ENCODE results near the gene NPAS3. TPM values are rescaled to one million over a fixed set of nuclear protein-coding genes. Genes with fewer than 3 reads are reported as not detected.

Gene NPAS3
- total and polyA plus RNA-seq, 4 donors: 0.07 to 0.09 (median 0.08) TPM; not detected in 1

DNA sequence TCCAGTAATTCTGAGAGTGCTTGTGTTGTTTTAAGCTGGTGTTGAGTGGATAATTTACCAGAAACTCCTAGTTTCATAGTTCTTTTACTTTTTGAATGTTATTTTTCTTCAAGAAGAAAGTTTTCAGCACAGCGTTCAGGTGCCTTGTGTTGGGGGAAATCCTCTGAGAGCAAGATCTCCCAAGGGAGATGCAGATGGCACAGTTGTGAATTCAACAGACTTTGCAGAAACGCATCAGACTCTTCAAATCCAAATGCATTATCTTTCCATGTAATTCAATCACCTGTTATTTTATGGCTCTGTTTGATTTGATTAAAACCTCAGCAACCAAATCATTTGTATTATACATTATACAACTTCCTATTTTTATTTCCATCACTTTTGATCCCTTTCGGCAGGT is 572.3 kb downstream of the NPAS3 start:
- TF ChIP-seq HNF4A (conservative IDR thresholded peaks at IDR 0.05) (no peak), RAD21 (IDR thresholded peaks at IDR 0.05) (no peak), RXRA (IDR thresholded peaks at IDR 0.05) (no peak), NR2F2 (IDR thresholded peaks at IDR 0.05) (no peak), EGR1 (IDR thresholded peaks at IDR 0.05; ENCODE audit: low read depth in 2 of 2) (no peak), SP1 (IDR thresholded peaks at IDR 0.05) (no peak), YY1 (IDR thresholded peaks at IDR 0.05) (no peak), HNF4G (IDR thresholded peaks at IDR 0.05) (no peak), ATF3 (IDR thresholded peaks at IDR 0.05) (no peak), TAF1 (conservative IDR thresholded peaks at IDR 0.05) (no peak), FOXA2 (IDR thresholded peaks at IDR 0.05) (no peak), GABPA (IDR thresholded peaks at IDR 0.05 in 1 of 2, conservative IDR thresholded peaks at IDR 0.05 in 1 of 2) (no peak), JUND (IDR thresholded peaks at IDR 0.05) (no peak), FOXA1 (IDR thresholded peaks at IDR 0.05) (no peak)
- TF ChIP-seq, protein P1, sequence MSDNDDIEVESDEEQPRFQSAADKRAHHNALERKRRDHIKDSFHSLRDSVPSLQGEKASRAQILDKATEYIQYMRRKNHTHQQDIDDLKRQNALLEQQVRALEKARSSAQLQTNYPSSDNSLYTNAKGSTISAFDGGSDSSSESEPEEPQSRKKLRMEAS (IDR thresholded peaks at IDR 0.05): no peak
- TF ChIP-seq, protein P2, sequence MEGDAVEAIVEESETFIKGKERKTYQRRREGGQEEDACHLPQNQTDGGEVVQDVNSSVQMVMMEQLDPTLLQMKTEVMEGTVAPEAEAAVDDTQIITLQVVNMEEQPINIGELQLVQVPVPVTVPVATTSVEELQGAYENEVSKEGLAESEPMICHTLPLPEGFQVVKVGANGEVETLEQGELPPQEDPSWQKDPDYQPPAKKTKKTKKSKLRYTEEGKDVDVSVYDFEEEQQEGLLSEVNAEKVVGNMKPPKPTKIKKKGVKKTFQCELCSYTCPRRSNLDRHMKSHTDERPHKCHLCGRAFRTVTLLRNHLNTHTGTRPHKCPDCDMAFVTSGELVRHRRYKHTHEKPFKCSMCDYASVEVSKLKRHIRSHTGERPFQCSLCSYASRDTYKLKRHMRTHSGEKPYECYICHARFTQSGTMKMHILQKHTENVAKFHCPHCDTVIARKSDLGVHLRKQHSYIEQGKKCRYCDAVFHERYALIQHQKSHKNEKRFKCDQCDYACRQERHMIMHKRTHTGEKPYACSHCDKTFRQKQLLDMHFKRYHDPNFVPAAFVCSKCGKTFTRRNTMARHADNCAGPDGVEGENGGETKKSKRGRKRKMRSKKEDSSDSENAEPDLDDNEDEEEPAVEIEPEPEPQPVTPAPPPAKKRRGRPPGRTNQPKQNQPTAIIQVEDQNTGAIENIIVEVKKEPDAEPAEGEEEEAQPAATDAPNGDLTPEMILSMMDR (IDR thresholded peaks at IDR 0.05; ENCODE audit: low read depth, low read length, missing input control): no peak
- TF ChIP-seq, protein P3, sequence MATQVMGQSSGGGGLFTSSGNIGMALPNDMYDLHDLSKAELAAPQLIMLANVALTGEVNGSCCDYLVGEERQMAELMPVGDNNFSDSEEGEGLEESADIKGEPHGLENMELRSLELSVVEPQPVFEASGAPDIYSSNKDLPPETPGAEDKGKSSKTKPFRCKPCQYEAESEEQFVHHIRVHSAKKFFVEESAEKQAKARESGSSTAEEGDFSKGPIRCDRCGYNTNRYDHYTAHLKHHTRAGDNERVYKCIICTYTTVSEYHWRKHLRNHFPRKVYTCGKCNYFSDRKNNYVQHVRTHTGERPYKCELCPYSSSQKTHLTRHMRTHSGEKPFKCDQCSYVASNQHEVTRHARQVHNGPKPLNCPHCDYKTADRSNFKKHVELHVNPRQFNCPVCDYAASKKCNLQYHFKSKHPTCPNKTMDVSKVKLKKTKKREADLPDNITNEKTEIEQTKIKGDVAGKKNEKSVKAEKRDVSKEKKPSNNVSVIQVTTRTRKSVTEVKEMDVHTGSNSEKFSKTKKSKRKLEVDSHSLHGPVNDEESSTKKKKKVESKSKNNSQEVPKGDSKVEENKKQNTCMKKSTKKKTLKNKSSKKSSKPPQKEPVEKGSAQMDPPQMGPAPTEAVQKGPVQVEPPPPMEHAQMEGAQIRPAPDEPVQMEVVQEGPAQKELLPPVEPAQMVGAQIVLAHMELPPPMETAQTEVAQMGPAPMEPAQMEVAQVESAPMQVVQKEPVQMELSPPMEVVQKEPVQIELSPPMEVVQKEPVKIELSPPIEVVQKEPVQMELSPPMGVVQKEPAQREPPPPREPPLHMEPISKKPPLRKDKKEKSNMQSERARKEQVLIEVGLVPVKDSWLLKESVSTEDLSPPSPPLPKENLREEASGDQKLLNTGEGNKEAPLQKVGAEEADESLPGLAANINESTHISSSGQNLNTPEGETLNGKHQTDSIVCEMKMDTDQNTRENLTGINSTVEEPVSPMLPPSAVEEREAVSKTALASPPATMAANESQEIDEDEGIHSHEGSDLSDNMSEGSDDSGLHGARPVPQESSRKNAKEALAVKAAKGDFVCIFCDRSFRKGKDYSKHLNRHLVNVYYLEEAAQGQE (IDR thresholded peaks at IDR 0.05): no peak
- TF ChIP-seq, protein P4, sequence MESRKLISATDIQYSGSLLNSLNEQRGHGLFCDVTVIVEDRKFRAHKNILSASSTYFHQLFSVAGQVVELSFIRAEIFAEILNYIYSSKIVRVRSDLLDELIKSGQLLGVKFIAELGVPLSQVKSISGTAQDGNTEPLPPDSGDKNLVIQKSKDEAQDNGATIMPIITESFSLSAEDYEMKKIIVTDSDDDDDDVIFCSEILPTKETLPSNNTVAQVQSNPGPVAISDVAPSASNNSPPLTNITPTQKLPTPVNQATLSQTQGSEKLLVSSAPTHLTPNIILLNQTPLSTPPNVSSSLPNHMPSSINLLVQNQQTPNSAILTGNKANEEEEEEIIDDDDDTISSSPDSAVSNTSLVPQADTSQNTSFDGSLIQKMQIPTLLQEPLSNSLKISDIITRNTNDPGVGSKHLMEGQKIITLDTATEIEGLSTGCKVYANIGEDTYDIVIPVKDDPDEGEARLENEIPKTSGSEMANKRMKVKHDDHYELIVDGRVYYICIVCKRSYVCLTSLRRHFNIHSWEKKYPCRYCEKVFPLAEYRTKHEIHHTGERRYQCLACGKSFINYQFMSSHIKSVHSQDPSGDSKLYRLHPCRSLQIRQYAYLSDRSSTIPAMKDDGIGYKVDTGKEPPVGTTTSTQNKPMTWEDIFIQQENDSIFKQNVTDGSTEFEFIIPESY (IDR thresholded peaks at IDR 0.05): no peak
- no peak for DNase-seq (ENCODE audit: low spot score)

More for the DNA sequence above, 572.3 kb downstream of the NPAS3 start:
- no peaks in the 10 kb centered on the region for H3K4me1 ChIP-seq (ENCODE audit: control insufficient read depth in 4 of 4, insufficient read depth in 4 of 4, low read length in 3 of 4)
- H3K9ac ChIP-seq (ENCODE audit: low read depth in 1 of 2, low read length in 2 of 2): no peak overlapping the region
- no peak overlapping the region for H3K4me3 ChIP-seq (ENCODE audit: low read depth in 1 of 3, low read length in 3 of 3)
- H3K36me3 ChIP-seq (ENCODE audit: control insufficient read depth in 4 of 4, insufficient read depth in 3 of 4, low read depth in 1 of 4, low read length in 3 of 4): no peaks in the 10 kb centered on the region
- no peaks in the 10 kb centered on the region for H3K9me3 ChIP-seq (ENCODE audit: control insufficient read depth in 4 of 4, low read length in 3 of 4)
- H3K27me3 ChIP-seq (ENCODE audit: control insufficient read depth in 4 of 4, insufficient read depth in 4 of 4, low read length in 3 of 4): peaks cover 0 to 3% (median 0%) of the 10 kb centered on the region in 4 donors
- H3K27ac ChIP-seq (ENCODE audit: low read depth in 1 of 2, low read length in 2 of 2): no peak overlapping the region
- 76% methylated on average over 3 of the region's 3 CpGs for WGBS

Data from liver (tissue), 9 donors.